ENCODE results near the gene GTF2IRD1.

The GTF2IRD1 gene

DNA sequence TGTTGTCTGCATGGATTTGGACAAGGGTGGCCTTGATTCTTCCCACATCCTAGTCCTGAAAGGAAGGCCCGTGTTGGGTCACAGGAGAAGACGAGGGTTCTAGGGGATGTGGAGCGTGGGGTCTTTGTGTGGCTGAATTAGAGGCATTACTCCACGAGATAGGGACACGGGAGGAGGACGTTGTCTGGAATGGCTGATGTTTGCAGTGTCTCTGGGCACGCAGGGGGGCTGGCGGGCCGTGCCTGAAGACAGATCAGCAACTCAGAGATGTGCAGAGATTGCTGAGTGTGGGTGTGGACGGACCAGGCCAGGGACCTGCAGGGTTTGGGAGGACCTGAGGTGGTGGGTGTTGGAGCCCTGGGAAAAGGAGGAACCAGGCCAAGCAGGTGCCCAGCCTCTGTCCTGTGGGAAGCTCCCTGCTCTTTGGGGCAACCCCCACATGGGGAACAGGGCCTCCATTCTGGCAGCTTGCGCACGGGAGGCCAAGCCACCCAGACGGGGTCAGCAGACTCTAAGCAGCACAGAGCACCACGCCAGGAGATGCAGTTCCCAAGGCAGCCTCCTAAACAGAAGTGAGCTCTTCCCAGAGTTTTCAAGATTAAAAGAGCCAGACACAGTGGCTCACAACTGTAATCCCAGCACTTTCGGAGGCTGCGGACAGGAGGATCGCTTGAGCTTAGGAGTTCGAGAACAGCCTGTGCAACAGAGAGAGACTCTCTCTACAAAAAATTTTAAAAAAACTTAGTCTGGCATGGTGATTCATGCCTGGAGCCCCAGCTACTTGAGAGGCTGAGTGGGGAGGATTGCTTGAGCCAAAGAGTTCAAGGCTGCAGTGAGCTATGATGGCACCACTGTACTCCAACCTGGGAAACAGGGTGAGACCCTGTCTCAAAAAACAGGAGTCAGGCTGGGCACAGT lies 132.8 kb downstream of the GTF2IRD1 start:
- DNase-seq (ENCODE audit: low read depth in 1 of 2, low spot score in 1 of 2) = no peak

DNA sequence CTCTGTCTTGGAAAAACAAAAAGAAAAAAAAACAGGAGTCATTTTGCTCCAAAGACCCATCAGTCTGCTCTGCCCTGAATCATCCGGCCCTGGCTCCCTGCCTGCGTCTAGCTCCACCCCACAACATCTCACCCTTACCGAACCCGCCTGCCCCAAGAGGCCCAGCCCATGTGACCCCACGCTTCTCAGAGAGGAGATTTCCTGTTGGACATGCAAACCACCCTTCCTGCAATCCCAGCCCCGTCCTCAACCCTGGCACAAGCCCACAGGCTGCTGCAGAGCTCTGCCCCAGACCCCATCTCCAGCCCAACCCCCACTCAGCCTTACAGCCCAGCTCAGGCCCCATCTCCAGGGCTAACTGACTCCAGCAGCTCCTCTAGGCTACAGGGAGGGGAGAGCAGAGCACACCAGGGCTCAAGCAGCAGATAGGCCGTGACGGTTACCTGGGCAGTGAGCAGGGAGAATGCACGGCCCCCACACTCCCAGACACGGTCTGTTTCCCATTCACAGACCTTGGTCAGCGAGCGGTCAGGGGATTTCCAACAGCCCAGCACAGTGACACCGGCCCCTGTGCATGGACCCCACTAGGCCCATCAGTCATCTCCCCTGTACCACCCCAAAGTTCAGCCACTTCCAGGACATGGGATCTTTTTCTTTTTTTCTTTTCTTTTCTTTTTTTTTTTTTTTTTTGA lies 133.9 kb downstream of the GTF2IRD1 start:
- DNase-seq (ENCODE audit: low read depth in 1 of 2, low spot score in 1 of 2) = no peak

DNA sequence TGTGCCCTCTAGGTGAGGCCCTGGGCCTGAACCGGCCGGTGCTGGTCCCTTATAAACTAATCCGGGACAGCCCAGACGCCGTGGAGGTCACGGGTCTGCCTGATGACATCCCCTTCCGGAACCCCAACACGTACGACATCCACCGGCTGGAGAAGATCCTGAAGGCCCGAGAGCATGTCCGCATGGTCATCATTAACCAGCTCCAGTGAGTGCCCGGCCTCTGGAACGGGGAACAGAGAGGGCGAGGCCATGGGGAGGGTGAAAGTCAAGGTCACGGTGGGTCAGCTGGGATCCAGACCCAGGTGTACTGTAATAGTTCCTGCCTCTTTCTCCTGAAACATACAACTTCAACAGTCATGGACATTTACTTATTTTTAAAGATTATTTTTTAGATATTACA lies 137.1 kb downstream of the GTF2IRD1 start:
- DNase-seq (ENCODE audit: low read depth in 1 of 2, low spot score in 1 of 2) = no peak

DNA sequence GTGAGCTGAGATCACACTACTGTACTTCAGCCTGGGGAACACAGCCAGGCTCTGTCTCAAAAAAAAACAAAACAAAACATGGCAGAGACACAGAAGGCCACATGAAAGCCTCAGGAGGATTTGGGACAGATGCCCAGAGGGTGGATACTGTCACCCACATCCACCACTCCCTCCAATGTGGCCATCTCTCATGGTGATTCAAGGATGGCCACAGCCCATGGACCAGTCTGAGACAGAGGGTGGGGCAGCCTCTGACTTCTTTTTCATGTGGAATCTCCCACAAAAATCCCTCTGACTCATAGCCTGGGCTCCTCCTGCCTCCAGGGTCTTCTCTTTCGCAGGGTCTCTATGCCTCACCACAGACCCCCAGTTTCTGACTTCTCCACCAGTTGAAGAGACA lies 144.9 kb downstream of the GTF2IRD1 start:
- no peak for DNase-seq (ENCODE audit: low read depth in 1 of 2, low spot score in 1 of 2)

DNA sequence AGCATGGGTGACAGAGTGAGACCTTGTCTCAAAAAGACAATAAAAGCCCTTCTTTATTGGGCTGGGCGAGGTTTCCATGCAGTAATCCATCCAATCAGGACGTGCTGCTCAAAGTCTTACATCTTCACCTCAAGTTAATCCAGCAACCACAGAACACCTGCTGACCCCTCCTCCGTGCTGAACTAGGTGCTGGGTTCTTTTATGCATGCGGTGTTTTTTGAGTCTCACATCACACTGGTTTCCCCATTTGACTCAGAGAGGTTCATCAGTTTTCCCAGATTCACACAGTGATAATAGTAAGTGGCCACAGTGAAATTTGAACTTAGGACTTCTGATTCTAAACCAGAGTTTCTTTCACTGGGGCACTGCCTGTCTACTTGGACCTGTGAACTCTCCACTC lies 145.5 kb downstream of the GTF2IRD1 start:
- DNase-seq (ENCODE audit: low read depth in 1 of 2, low spot score in 1 of 2) = no peak

DNA sequence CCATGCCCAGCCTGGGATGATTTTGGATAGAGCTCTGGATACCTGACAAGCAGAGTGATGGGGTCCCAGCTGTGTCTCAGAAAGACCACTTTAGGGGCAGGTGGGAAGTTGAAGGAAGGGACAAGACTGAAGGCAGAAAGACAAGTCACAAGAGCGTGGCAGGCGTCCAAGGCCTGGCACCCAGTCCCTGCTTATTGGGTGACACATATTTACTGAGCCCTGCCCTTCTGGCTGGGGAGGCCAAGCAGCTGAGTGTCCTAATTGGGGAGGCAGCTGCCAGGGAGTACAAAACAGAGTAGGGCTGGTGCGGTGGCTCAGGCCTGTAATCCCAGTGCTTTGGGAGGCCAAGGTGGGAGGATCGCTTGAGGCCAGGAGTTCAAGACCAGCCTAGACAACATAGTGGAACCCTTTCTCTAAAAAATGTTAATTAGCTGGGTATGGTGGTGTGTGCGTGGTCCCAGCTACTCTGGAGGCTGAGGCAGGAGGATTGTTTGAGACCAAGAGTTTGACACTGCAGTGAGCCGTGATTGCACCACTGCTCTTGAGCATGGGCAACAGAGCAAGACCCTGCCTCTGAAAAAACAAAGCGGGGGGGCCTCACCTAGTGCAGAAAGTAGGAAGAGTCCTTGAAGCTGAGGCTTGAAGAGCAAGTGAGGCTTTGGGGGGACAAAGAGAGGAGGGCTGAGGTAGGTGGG lies 150.8 kb downstream of the GTF2IRD1 start:
- DNase-seq (ENCODE audit: low read depth in 1 of 2, low spot score in 1 of 2) = no peak

DNA sequence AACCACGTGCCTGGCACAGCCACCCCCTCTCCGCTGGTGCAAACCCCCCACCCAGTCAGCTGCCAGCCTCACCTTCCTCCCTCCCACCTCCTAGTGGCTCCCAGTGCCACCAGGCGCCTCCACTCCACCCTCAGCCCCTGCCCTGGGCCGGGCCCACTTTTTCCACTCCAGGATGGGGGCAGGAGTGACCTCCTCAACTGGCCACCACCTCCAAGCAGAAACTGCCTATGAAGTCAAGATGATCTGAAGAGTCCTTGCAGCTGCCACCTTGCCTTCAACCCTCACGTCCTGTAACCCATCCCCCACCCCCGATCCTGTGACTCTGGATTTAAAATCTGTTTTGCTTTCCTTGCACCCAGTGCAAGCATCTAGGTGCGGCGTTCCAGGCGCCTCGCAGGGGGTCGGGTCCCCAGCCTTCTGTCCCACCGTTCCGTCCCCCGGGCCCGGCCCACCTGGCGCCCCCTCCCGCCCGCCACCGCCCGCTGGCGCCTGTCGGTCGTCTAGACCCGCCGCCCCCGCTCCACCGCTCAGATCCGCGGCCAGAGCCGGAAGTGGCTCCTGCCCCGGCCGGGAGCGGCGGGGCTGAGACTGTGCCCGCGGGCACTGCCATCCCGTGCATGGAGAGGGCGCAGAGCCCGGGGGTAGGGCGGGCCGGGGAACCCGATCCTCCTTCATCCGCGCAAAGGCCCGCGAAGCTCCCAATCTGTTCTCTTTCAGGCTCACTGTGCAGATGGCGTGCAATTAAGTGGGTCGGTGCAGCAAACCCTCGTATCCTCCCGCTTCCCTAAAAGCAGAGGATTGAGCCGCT lies 152.6 kb downstream of the GTF2IRD1 start:
- peak in 1 of 2 donors; percentile 18 for DNase-seq (ENCODE audit: low read depth in 1 of 2, low spot score in 1 of 2)

DNA sequence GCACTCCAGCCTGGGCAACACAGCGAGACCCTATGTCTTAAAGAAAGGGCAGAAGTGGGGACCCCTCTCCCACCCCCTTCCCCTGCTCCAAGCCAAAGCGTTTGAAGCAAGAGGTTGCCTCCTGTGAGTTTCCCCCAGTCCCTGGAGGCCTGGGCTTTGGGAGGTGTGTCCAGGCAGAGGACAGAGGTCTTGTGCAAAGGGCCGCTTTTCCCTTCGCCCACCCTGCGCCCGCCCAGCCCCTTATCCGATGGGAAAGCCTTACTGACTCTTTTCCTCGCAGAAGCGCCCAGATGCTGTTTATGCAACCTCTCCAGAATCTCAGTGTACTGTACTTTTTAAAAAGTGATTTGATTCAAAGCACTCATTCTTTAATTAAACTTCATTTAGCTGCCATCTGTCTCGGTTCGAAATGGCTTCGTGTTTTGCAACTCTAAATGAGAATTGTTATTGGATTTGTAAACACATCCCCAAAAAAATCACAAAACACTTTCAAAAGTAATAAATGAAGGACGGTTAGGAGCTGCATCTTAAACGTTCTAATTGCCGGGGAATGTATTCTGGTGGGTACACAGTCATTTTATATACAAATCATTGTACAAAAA lies 153.3 kb downstream of the GTF2IRD1 start:
- DNase-seq (ENCODE audit: low read depth in 1 of 2, low spot score in 1 of 2) = no peak

DNA sequence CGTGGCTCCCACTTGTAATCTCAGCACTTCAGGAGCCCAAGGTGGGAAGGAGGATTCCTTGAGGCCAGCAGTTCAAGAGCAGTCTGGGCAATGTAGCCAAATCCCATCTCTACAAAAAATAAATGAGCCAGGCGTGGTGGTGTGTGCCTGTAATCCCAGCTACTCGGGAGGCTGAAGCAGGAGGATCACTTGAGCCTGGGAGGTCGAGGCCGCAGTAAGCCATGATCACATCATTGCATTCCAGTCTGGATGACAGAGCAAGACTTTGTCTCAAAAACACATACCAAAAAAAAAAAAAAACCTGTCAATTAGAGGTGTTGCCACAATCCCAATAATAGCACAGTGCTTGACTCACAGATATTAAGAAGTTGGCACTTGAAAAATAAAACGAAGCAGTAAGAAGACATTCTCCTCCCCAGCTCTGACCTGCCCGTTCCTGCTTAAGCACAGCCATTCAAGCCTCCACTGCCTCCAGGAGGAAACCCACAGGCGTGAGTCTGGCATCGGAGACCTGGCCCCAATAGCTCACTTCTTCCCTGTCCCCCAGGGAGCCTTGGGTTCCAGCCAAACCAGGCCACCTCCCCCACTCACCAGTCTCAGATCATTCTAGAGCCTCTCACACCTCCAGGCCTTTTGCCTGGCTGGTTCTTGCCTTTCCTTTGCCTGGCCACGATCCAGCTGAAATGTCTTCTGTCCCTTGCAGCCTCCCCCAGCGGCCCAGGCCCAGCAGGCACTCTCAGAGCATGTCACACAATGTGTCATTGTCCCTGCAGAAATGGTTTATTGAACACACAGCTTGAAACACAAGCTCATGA lies 158.5 kb downstream of the GTF2IRD1 start:
- DNase-seq (ENCODE audit: low read depth in 1 of 2, low spot score in 1 of 2) = no peak

DNA sequence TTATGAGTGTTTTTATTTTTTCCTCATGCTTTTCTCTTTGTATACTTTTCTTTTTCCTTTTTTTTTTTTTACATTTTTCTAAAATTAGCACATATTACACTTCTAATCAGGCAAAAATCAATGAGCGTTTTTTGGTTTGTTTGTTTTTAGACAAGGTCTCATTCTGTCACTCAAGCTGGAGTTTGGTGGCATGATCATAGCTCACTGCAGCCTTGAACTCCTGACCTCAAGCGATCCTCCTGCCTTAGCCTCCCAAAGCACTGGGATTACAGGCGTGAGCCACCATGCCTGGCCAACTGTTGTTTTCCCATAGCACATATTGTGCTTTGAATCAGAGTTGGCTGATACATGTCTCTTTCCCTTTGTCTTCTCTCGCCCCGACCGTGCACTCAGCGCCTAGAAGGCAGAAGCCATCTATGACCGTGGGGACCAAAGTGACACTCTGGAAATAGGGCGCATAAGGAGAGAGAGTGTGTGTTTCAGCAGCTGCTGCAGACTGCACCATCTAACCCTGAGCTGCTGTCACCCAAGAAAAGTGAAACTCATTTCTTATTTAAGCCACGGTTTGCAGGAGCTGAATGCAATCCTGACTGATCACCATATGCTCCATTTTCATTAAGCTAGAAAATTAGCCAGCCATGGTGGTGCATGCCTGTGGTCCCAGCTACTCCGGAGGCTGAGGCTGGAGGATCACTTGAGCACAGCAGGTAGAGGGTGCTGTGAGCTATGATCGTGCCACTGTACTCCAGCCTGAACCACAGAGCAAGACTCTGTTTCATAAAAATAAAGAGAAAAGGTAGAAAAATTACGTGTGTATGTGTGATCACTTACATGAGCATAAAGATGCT lies 162.5 kb downstream of the GTF2IRD1 start:
- DNase-seq (ENCODE audit: low read depth in 1 of 2, low spot score in 1 of 2) = no peak

DNA sequence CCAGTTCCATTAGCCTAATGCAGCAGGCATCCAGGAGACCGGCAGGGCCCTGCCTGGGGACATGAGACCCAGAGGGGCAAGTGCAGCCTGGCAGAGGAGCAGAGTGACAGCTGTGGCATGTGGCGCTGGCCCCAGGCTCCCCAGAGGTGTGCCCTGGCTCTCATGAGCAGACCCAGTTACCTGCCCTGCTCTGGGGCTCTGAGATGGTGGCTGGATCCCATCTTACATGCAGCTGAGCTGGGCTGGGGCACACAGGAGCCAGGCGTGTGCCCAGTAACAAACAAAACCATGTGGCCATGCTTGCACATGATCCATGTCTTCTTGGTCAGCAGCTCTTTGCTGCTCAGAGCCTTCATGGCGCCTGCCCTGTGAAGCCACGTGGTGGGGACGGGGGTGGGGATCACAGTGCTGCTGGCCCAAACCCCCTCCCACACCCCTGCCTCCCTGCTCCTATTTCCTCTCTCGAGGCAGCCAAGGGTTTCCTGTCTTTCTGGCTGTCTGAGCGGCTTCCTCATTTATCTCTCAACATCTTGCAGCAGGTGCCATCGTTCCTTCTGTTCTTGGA lies 163.6 kb downstream of the GTF2IRD1 start:
- no peak for DNase-seq (ENCODE audit: low read depth in 1 of 2, low spot score in 1 of 2)

DNA sequence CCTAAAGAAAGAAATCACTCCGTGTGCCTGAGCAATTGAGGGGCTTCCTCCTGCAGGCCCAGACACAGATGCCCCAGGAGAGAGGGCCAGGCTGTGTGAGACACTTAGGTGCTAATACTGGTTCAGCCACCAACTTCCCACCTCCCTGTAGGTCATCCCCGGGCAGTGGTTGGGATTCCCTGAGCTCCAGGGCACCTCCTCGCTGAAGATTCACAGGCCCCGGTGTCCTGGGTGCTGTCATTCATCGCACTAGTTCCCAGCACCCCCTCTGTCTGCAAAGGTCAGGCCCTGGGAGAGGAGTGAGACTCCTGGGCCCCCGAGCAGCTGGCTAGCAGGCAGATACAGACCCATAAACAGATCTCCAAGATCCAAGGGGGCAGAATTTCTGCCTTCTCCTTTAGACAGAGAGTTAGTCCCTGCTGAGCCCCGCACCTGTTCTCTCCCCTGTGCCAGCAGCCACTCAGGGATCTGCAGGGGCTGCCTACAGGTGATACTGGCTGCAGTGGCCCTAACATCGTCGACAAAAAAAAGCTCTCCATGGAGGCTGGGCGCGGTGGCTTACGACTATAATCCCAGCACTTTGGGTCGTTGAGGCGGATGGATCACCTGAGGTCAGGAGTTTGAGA lies 165.6 kb downstream of the GTF2IRD1 start:
- DNase-seq (ENCODE audit: low read depth in 1 of 2, low spot score in 1 of 2) = no peak

DNA sequence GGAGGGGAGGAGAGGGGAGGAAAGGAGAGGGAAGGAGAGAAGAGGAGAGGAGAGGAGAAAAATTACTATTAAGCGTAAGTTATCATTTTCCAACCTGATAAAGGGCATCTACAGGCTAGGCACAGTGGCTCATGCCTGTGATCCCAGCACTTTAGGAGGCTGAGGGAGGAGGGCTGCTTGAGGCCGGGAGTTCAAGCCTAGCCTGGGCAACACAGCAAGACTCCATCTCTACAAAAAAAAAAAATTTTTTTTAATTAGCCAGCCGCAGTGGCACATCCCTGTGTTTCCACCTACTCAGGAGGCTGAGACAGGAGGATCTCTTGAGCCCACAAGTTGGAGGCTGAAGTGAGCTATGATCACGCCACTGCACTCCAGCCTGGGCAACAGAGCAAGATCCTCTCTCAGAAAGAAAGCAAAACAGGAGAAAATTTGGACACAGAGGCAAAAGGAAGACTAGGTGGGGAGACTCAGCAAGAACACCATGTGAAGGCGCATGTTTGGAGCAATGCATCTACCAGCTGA lies 168.6 kb downstream of the GTF2IRD1 start:
- no peak for DNase-seq (ENCODE audit: low read depth in 1 of 2, low spot score in 1 of 2)

DNA sequence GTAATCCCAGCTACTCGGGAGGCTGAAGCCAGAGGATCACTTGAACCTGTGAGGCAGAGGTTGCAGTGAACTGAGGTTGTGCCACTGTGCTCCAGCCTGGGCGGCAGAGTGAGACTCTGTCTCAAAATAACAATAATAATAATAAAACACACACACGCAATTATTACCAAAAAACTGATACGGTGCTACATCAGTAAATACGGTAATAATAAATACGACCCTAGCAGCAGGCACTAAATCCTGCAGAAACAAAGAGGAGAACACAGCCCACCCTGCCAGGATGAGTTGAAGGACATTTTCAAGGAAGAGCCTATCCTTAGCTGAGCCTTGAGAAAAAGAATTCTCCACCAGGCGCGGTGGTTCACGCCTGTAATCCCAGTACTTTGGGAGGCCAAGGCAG lies 169.4 kb downstream of the GTF2IRD1 start:
- no peak for DNase-seq (ENCODE audit: low read depth in 1 of 2, low spot score in 1 of 2)

DNA sequence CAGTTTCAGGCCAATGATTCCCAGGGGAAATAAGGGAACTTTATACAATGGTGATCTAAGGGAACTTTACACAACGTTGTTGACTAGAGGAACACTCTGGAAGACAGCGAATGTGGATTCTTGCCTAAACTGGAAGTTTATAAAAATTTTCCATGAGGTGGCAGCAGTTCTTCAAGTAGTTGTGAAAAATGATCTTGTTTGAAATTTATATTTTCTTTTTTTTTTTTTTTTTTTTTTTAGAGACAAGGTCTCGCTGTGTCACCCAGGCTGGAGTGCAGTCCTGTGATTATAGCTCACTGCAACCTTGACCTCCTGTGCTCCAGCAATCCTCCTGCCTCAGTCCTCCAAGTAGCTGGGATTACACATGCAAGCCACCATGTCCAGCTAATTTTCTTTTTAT lies 171.7 kb downstream of the GTF2IRD1 start:
- DNase-seq (ENCODE audit: low read depth in 1 of 2, low spot score in 1 of 2) = no peak

DNA sequence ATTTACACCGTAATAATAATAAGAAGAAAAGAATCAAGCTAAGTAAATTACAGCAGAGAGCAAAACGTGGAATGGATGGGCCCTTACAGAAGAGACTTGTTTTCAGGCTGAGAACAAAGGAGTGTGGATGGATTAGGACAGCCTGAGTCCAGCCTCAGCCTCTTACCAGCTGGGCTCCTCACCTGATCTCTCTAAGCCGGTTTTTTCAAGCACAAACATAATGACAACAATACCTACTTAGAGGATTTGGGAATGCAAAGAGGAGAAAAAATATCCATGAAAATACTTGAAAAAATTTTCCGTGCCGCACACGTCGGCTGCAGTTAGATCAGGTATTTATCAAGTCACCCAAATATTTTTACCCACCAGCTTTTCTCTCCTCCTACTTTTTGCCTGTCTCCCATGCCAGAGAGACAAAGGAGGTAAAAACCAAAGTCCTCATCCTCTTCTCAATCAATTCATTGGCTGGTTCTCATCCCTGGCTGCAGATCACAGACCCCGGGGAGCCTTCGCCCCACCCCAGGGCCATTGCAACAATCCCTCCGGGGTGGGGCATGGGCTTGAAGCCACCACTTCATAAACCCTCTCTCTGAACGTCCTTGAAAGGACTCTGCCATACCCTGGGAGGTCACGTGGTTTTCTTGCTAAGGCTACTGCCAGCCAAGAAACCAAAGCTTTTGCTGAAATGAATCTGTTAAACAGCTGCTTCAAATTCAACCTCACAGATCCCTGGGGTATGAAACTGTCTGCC lies 174.1 kb downstream of the GTF2IRD1 start:
- DNase-seq (ENCODE audit: low read depth in 1 of 2, low spot score in 1 of 2) = no peak

DNA sequence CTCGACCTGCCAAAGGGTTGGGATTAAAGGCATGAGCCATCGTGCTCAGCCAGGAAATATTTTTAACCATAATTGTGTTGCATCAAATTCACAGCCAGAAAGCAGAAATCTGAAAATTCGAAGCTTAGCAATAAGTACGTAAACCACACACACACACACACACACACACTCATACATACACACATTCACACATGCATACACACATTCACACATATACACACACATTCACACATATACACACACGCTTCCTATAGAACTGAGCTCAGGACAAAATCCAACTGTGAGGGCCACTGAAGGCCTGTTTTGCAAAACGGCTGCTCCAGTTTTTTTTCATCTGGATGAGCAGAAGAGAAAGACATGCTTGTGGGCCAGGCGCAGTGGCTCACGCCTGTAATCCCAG lies 178.8 kb downstream of the GTF2IRD1 start:
- no peak for DNase-seq (ENCODE audit: low read depth in 1 of 2, low spot score in 1 of 2)
